HEK293 (cell line): Measurements from ENCODE around the gene GALNT9.

Experiments
- KLF10 ChIP-seq: fragments of 450-650 bp; IDR thresholded peaks from 2 replicates; pipeline ENCODE4 v1.5.1; 2018; ENCODE audit warnings: missing biosample characterization, mild to moderate bottlenecking, missing genetic modification characterization
- MEIS1 ChIP-seq: sonication (generic); formaldehyde crosslinking; IDR thresholded peaks from 2 replicates; pipeline ENCODE4 v1.8.1; 2022; ENCODE audit warnings: missing genetic modification reagents, mild to moderate bottlenecking, borderline replicate concordance
- ZBTB17 ChIP-seq: fragments of 450-650 bp; formaldehyde crosslinking; IDR thresholded peaks from 2 replicates; pipeline ENCODE4 v1.5.1; 2016; ENCODE audit warnings: missing biosample characterization, missing genetic modification characterization
- ZFHX2 ChIP-seq: fragments of 450-650 bp; formaldehyde crosslinking; conservative IDR thresholded peaks from 2 replicates; pipeline ENCODE4 v1.5.1; 2016; ENCODE audit warnings: missing biosample characterization, missing genetic modification characterization
- ZFP41 ChIP-seq: fragments of 450-650 bp; formaldehyde crosslinking; IDR thresholded peaks from 2 replicates; pipeline ENCODE4 v1.5.1; 2016; ENCODE audit warnings: missing biosample characterization, missing genetic modification characterization, borderline replicate concordance
- ZNF211 ChIP-seq: fragments of 450-650 bp; formaldehyde crosslinking; IDR thresholded peaks from 2 replicates; pipeline ENCODE4 v1.5.1; 2016; ENCODE audit warnings: low read depth, missing biosample characterization, missing genetic modification characterization
- ZNF354C ChIP-seq: fragments of 450-650 bp; formaldehyde crosslinking; IDR thresholded peaks from 2 replicates; pipeline ENCODE4 v1.5.1; 2016; ENCODE audit warnings: missing biosample characterization, missing genetic modification characterization, low read depth, borderline replicate concordance
- ZNF416 ChIP-seq: fragments of 450-650 bp; formaldehyde crosslinking; IDR thresholded peaks from 2 replicates; pipeline ENCODE4 v1.5.1; 2016; ENCODE audit warnings: missing biosample characterization, missing genetic modification characterization
- ZNF626 ChIP-seq: fragments of 450-650 bp; sonication (Bioruptor Pico); formaldehyde crosslinking; IDR thresholded peaks from 2 replicates; pipeline ENCODE4 v1.5.1; 2018; ENCODE audit warnings: missing biosample characterization, missing genetic modification characterization, inconsistent platforms
- TF ChIP-seq, protein P1 (sequence below): fragments of 450-650 bp; formaldehyde crosslinking; IDR thresholded peaks from 2 replicates; pipeline ENCODE4 v1.5.1; 2016; ENCODE audit warnings: missing biosample characterization, missing genetic modification characterization
- TF ChIP-seq, protein P2 (sequence below): fragments of 450-650 bp; formaldehyde crosslinking; IDR thresholded peaks from 2 replicates; pipeline ENCODE4 v1.5.1; 2016; ENCODE audit warnings: missing biosample characterization, missing genetic modification characterization
- TF ChIP-seq, protein P3 (sequence below): fragments of 450-650 bp; formaldehyde crosslinking; IDR thresholded peaks from 2 replicates; pipeline ENCODE4 v1.5.1; 2016; ENCODE audit warnings: missing biosample characterization, missing genetic modification characterization
- TF ChIP-seq, protein P4 (sequence below): fragments of 450-650 bp; formaldehyde crosslinking; IDR thresholded peaks from 2 replicates; pipeline ENCODE4 v1.5.1; 2017; ENCODE audit warnings: missing biosample characterization, missing genetic modification characterization

DNA sequence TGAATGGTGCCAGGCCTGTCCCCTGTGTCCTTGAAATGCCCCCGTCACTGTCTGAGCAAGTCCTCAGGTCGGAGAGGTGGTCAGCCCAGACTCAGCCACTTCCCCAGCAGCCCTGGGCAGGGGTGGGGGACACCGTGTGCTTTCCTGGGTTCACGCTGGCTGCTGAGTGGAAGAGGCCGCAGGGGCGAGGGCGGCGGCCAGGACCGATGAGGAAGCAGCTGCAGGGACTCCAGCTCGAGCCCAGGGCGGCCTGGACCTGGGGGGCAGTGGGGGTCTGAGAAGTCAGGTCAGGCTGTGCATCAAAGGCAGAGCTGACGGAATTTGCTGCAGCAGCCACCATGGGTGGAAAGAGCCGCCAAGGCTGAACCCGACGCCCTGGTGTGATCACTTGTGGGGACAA lies 156.8 kb downstream of the GALNT9 start:
- TF ChIP-seq, protein P1, sequence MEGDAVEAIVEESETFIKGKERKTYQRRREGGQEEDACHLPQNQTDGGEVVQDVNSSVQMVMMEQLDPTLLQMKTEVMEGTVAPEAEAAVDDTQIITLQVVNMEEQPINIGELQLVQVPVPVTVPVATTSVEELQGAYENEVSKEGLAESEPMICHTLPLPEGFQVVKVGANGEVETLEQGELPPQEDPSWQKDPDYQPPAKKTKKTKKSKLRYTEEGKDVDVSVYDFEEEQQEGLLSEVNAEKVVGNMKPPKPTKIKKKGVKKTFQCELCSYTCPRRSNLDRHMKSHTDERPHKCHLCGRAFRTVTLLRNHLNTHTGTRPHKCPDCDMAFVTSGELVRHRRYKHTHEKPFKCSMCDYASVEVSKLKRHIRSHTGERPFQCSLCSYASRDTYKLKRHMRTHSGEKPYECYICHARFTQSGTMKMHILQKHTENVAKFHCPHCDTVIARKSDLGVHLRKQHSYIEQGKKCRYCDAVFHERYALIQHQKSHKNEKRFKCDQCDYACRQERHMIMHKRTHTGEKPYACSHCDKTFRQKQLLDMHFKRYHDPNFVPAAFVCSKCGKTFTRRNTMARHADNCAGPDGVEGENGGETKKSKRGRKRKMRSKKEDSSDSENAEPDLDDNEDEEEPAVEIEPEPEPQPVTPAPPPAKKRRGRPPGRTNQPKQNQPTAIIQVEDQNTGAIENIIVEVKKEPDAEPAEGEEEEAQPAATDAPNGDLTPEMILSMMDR: no peak
- TF ChIP-seq ZNF626 (tag by site-specific recombination) (no peak), ZNF211 (tag by site-specific recombination) (no peak), ZFP41 (tag by site-specific recombination) (no peak), MEIS1 (CRISPR knock-in tag) (no peak), ZNF354C (tag by site-specific recombination) (no peak), KLF10 (tag by site-specific recombination) (no peak), ZNF416 (tag by site-specific recombination) (no peak), ZBTB17 (tag by site-specific recombination) (no peak), ZFHX2 (tag by site-specific recombination) (no peak)
- TF ChIP-seq, protein P2, sequence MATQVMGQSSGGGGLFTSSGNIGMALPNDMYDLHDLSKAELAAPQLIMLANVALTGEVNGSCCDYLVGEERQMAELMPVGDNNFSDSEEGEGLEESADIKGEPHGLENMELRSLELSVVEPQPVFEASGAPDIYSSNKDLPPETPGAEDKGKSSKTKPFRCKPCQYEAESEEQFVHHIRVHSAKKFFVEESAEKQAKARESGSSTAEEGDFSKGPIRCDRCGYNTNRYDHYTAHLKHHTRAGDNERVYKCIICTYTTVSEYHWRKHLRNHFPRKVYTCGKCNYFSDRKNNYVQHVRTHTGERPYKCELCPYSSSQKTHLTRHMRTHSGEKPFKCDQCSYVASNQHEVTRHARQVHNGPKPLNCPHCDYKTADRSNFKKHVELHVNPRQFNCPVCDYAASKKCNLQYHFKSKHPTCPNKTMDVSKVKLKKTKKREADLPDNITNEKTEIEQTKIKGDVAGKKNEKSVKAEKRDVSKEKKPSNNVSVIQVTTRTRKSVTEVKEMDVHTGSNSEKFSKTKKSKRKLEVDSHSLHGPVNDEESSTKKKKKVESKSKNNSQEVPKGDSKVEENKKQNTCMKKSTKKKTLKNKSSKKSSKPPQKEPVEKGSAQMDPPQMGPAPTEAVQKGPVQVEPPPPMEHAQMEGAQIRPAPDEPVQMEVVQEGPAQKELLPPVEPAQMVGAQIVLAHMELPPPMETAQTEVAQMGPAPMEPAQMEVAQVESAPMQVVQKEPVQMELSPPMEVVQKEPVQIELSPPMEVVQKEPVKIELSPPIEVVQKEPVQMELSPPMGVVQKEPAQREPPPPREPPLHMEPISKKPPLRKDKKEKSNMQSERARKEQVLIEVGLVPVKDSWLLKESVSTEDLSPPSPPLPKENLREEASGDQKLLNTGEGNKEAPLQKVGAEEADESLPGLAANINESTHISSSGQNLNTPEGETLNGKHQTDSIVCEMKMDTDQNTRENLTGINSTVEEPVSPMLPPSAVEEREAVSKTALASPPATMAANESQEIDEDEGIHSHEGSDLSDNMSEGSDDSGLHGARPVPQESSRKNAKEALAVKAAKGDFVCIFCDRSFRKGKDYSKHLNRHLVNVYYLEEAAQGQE (tag by site-specific recombination): no peak
- TF ChIP-seq, protein P3, sequence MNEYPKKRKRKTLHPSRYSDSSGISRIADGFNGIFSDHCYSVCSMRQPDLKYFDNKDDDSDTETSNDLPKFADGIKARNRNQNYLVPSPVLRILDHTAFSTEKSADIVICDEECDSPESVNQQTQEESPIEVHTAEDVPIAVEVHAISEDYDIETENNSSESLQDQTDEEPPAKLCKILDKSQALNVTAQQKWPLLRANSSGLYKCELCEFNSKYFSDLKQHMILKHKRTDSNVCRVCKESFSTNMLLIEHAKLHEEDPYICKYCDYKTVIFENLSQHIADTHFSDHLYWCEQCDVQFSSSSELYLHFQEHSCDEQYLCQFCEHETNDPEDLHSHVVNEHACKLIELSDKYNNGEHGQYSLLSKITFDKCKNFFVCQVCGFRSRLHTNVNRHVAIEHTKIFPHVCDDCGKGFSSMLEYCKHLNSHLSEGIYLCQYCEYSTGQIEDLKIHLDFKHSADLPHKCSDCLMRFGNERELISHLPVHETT (tag by site-specific recombination): no peak
- TF ChIP-seq, protein P4, sequence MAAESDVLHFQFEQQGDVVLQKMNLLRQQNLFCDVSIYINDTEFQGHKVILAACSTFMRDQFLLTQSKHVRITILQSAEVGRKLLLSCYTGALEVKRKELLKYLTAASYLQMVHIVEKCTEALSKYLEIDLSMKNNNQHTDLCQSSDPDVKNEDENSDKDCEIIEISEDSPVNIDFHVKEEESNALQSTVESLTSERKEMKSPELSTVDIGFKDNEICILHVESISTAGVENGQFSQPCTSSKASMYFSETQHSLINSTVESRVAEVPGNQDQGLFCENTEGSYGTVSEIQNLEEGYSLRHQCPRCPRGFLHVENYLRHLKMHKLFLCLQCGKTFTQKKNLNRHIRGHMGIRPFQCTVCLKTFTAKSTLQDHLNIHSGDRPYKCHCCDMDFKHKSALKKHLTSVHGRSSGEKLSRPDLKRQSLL: no peak
